GM19467 (cell line): ENCODE results near the gene SS18.
"Not testable (repeated sequence)": the region's sequence is repeated elsewhere in the genome, so short reads cannot be mapped to it uniquely, and the experiment has no call there.

ENCODE experiments used
- ATAC-seq: cut with Tn5 transposase; IDR thresholded peaks from one replicate; pipeline ENCODE4 v1.9.1; 2021; ENCODE audit warnings: mild to moderate bottlenecking, moderate library complexity; ENCODE audit not compliant: unreplicated experiment

SS18 gene

GRCh38 chr18:26090130-26091046, at the start of gene SS18:
Gene SS18, minus strand, starts transcription at chr18:26090613. Its CDS starts 44 bp downstream, at chr18:26090569.
- peak; percentile 81 for ATAC-seq

GRCh38 chr18:26135548-26135947, 45.1 kb upstream of the SS18 start:
- ATAC-seq: no peak

- ATAC-seq: no peak
These were observed 43.7 kb upstream of the SS18 start for GRCh38 chr18:26134107-26134506.

GRCh38 chr18:26133652-26134051, 43.2 kb upstream of the SS18 start, which contains the start of gene PSMA8:
Gene PSMA8, plus strand, starts transcription at chr18:26133869. Its CDS starts 97 bp downstream, at chr18:26133966.
- ATAC-seq: no peak

GRCh38 chr18:26128192-26128591, 37.8 kb upstream of the SS18 start:
- ATAC-seq: not testable (repeated sequence)

- ATAC-seq: no peak
These were observed 37.4 kb upstream of the SS18 start for GRCh38 chr18:26127786-26128185.

GRCh38 chr18:26121994-26122393, 31.6 kb upstream of the SS18 start:
- not testable (repeated sequence) for ATAC-seq

GRCh38 chr18:26121476-26121875, 31.1 kb upstream of the SS18 start:
- ATAC-seq: no peak

GRCh38 chr18:26119246-26119645, 28.8 kb upstream of the SS18 start:
- no peak for ATAC-seq

GRCh38 chr18:26104035-26104434, 13.6 kb upstream of the SS18 start:
- ATAC-seq: no peak

- ATAC-seq: no peak
These were observed 13.2 kb upstream of the SS18 start for GRCh38 chr18:26103579-26103978.

- no peak for ATAC-seq
These were observed 7.2 kb upstream of the SS18 start for GRCh38 chr18:26097563-26097962.

- ATAC-seq: no peak
These were observed 6.4 kb upstream of the SS18 start for GRCh38 chr18:26096852-26097251.

- peak; percentile 44 for ATAC-seq
These were observed 726 bp upstream of the SS18 start for GRCh38 chr18:26091047-26091630.

- ATAC-seq: peak; percentile 0
These were observed 902 bp downstream of the SS18 start for GRCh38 chr18:26089293-26090129.

GRCh38 chr18:26088487-26088886, 1.9 kb downstream of the SS18 start:
- ATAC-seq: no peak

GRCh38 chr18:26086959-26087358, 3.5 kb downstream of the SS18 start:
- no peak for ATAC-seq

- ATAC-seq: no peak
These were observed 5.4 kb downstream of the SS18 start for GRCh38 chr18:26085056-26085455.

- ATAC-seq: no peak
These were observed 7.3 kb downstream of the SS18 start for GRCh38 chr18:26083099-26083498.

- ATAC-seq: no peak
These were observed 7.9 kb downstream of the SS18 start for GRCh38 chr18:26082475-26082874.

GRCh38 chr18:26074246-26074645, 16.2 kb downstream of the SS18 start:
- no peak for ATAC-seq
